Lung (tissue), 12 donors: ENCODE results near the gene THAP12. TPM values are rescaled to one million over a fixed set of nuclear protein-coding genes. Genes with fewer than 3 reads are reported as not detected.

Experiments
- ATAC-seq: fragments of 200-7000 bp; cut with Tn5 transposase; one replicate; pipeline ENCODE4 v1.9.1; 2020; ENCODE audit warnings: moderate number of reproducible peaks; ENCODE audit not compliant: insufficient read depth, low FRiP score
- DNase-seq, 3 donors: peaks; one replicate each; pipeline ENCODE4 v3.0.0-alpha.2; 2013 to 2017
- H3K27ac ChIP-seq, 2 donors: one replicate each; pipeline ENCODE4 v1.5.1; 2013; ENCODE audit warnings: mild to moderate bottlenecking in 2 of 2, moderate library complexity in 2 of 2, control low read depth in 1 of 2, inconsistent platforms in 1 of 2, low read depth in 1 of 2, low read length in 1 of 2
- H3K27me3 ChIP-seq, 3 donors: one replicate each; pipeline ENCODE4 v1.5.1; 2013; ENCODE audit warnings: low read length in 2 of 3; ENCODE audit not compliant: control insufficient read depth in 3 of 3, insufficient read depth in 3 of 3
- H3K36me3 ChIP-seq, 4 donors: one replicate each; pipeline ENCODE4 v1.5.1; 2013; ENCODE audit warnings: low read length in 4 of 4, mild to moderate bottlenecking in 1 of 4, moderate library complexity in 1 of 4; ENCODE audit not compliant: control insufficient read depth in 4 of 4, insufficient read depth in 4 of 4
- H3K4me1 ChIP-seq, 5 donors: one replicate each; pipeline ENCODE4 v1.5.1; 2013; ENCODE audit warnings: low read length in 5 of 5, mild to moderate bottlenecking in 2 of 5, moderate library complexity in 1 of 5; ENCODE audit not compliant: control insufficient read depth in 5 of 5, insufficient read depth in 5 of 5
- H3K4me3 ChIP-seq: one replicate; pipeline ENCODE4 v1.5.1; 2013; ENCODE audit warnings: mild to moderate bottlenecking, control low read depth, moderate library complexity
- H3K9ac ChIP-seq, 2 donors: one replicate each; pipeline ENCODE4 v1.5.1; 2013; ENCODE audit warnings: low read length in 2 of 2, control low read depth in 1 of 2; ENCODE audit not compliant: insufficient read depth in 1 of 2
- H3K9me3 ChIP-seq, 4 donors: one replicate each; pipeline ENCODE4 v1.5.1; 2013; ENCODE audit warnings: low read length in 3 of 4, mild to moderate bottlenecking in 1 of 4, moderate library complexity in 1 of 4; ENCODE audit not compliant: control insufficient read depth in 4 of 4, insufficient read depth in 3 of 4
- CTCF ChIP-seq: IDR thresholded peaks from 2 replicates; pipeline ENCODE4 v1.5.1; 2012; ENCODE audit warnings: mild to moderate bottlenecking; ENCODE audit errors: control extremely low read depth, extremely low read depth
- WGBS, 2 donors: extraction: QIAGEN DNeasy Blood & Tissue Kit; methylation state at CpG; one replicate each; pipeline ENCODE4 v1.1.7; 2013; 5-methylcytosine and 5-hydroxymethylcytosine counted together
- polyA plus RNA-seq, 2 donors: library from polyadenylated mRNA; stranded (reverse); fragments of 200-250 nt; gene quantifications; one replicate each; pipeline ENCODE4 v1.2.1, GENCODE V29; 2013
- total RNA-seq, 2 donors: library from RNA; depleted of rRNA in 1 of 2; stranded (reverse); fragments of >200 nt in 1 of 2; gene quantifications; one replicate each; pipeline ENCODE4 v1.2.1, GENCODE V29; 2014 to 2021
- donor health status: control.
- donor health status: control.
- donor health status: Bipolar disorder and iron deficiency.
- donor health status: healthy.
- donor health status: DM: yes; HTN: yes; CAD: no.

Gene THAP12
- total and polyA plus RNA-seq, 4 donors, result 18.5 to 43.4 (median 28.4) TPM

- 83% methylated on average over 9 of the region's 9 CpGs for WGBS, 2 donors
- Histone ChIP-seq H3K9ac (no peak overlapping the region), H3K4me1 (peaks cover 0 to 21% (median 6%) of the 10 kb centered on the region in 5 donors), H3K36me3 (no peaks in the 10 kb centered on the region), H3K27ac (no peak overlapping the region), H3K9me3 (no peaks in the 10 kb centered on the region), H3K4me3 (no peak overlapping the region), H3K27me3 (no peaks in the 10 kb centered on the region)
- no peak for DNase-seq
- no peak for ATAC-seq
- TF ChIP-seq CTCF, result no peak
These were observed 53.1 kb downstream of the THAP12 start for GRCh38 chr11:76327756-76328388.

GRCh38 chr11:76327202-76327601 is 53.7 kb downstream of the THAP12 start:
- TF ChIP-seq CTCF, result no peak
- Histone ChIP-seq H3K4me1 (peaks cover 0 to 24% (median 6%) of the 10 kb centered on the region in 5 donors), H3K4me3 (no peak overlapping the region), H3K9ac (no peak overlapping the region), H3K27me3 (peaks cover 0 to 1% (median 0%) of the 10 kb centered on the region in 3 donors), H3K27ac (no peak overlapping the region), H3K36me3 (no peaks in the 10 kb centered on the region), H3K9me3 (peaks cover 0 to 2% (median 0%) of the 10 kb centered on the region in 4 donors)
- DNase-seq (no peak), ATAC-seq (no peak)
- 24 to 33% methylated on average over 1 of the region's 1 CpG for WGBS, 2 donors

- Histone ChIP-seq H3K4me3 (no peak overlapping the region), H3K9ac (no peak overlapping the region), H3K27ac (no peak overlapping the region), H3K4me1 (peaks cover 0 to 23% (median 6%) of the 10 kb centered on the region in 5 donors), H3K27me3 (peaks cover 3 to 8% (median 5%) of the 10 kb centered on the region in 3 donors), H3K9me3 (peaks cover 0 to 2% (median 0%) of the 10 kb centered on the region in 4 donors), H3K36me3 (no peaks in the 10 kb centered on the region)
- ATAC-seq (no peak), DNase-seq (no peak)
- TF ChIP-seq CTCF, result no peak
- WGBS, 2 donors, result 91 to 94% methylated on average over 2 of the region's 2 CpGs
These were observed 55.7 kb downstream of the THAP12 start for GRCh38 chr11:76325185-76325584.
